Femur (tissue), 1 donor: ENCODE data around the gene BTBD6.
"Not testable (repeated sequence)": the region's sequence is repeated elsewhere in the genome, so short reads cannot be mapped to it uniquely, and the experiment has no call there.

ENCODE experiments used
- DNase-seq: peaks from one replicate; pipeline ENCODE4 v3.0.0-alpha.2; 2017

The BTBD6 gene

GRCh38 chr14:105272623-105273022 is 24.3 kb downstream of the BTBD6 start:
- no peak for DNase-seq

- DNase-seq, result no peak
Observed at GRCh38 chr14:105273062-105273461, 24.7 kb downstream of the BTBD6 start.

GRCh38 chr14:105274637-105275036 is 26.3 kb downstream of the BTBD6 start:
- DNase-seq, result no peak

GRCh38 chr14:105275267-105275946 is 27.1 kb downstream of the BTBD6 start:
- no peak for DNase-seq

- DNase-seq, result not testable (repeated sequence)
Observed at GRCh38 chr14:105277448-105277847, 29.1 kb downstream of the BTBD6 start.

GRCh38 chr14:105279642-105280361 is 31.5 kb downstream of the BTBD6 start:
- DNase-seq, result no peak

- DNase-seq, result no peak
Observed at GRCh38 chr14:105280525-105280924, 32.2 kb downstream of the BTBD6 start.

- DNase-seq, result peak; percentile 58
Observed at GRCh38 chr14:105281371-105282097, 33.2 kb downstream of the BTBD6 start.

GRCh38 chr14:105282098-105282725 is 33.9 kb downstream of the BTBD6 start:
- DNase-seq, result no peak

GRCh38 chr14:105283028-105283427 is 34.7 kb downstream of the BTBD6 start:
- no peak for DNase-seq

- no peak for DNase-seq
Observed at GRCh38 chr14:105283899-105284298, 35.6 kb downstream of the BTBD6 start.

- DNase-seq, result no peak
Observed at GRCh38 chr14:105285174-105285573, 36.8 kb downstream of the BTBD6 start.

- no peak for DNase-seq
Observed at GRCh38 chr14:105286759-105287144, 38.4 kb downstream of the BTBD6 start.

GRCh38 chr14:105287249-105288102 is 39.1 kb downstream of the BTBD6 start:
- no peak for DNase-seq

- not testable (repeated sequence) for DNase-seq
Observed at GRCh38 chr14:105288936-105289335, 40.6 kb downstream of the BTBD6 start.

GRCh38 chr14:105290621-105291346 is 42.5 kb downstream of the BTBD6 start:
- no peak for DNase-seq

GRCh38 chr14:105292826-105293711 is 44.7 kb downstream of the BTBD6 start:
- no peak for DNase-seq

GRCh38 chr14:105294142-105294597 is 45.8 kb downstream of the BTBD6 start:
- DNase-seq, result peak; percentile 74

- DNase-seq, result not testable (repeated sequence)
Observed at GRCh38 chr14:105297311-105297710, 49.0 kb downstream of the BTBD6 start.
